Calu3 (cell line): ENCODE measurements around the gene CXCL6. TPM values are rescaled to one million over a fixed set of nuclear protein-coding genes. Genes with fewer than 3 reads are reported as not detected.
A peak's percentile ranks its signal among the peaks of the same experiment; 100 is the strongest.

Source experiments
- BruUV-seq: library from RNA; stranded (reverse); fragments of 400-500 nt; replicated peaks from 2 replicates; lab custom pipeline; 2021; lab: Mats Ljungman, UMichigan
- CTCF ChIA-PET: fragments of 300-600 bp; sonication (Branson Sonifier 250); formaldehyde crosslinking; loops from one replicate; lab custom pipeline; 2022; ENCODE audit warnings: antibody characterized with exemption; lab: Charles Lee
- DNase-seq: peaks from one replicate; pipeline ENCODE4 v3.0.0; 2022
- H3K27ac Mint-ChIP-seq: one replicate; pipeline ENCODE4 v1.8.0; 2022; ENCODE audit warnings: mixed read lengths; ENCODE audit not compliant: unreplicated experiment
- H3K27me3 Mint-ChIP-seq: one replicate; pipeline ENCODE4 v1.8.0; 2022; ENCODE audit warnings: mixed read lengths; ENCODE audit not compliant: unreplicated experiment
- H3K36me3 Mint-ChIP-seq: one replicate; pipeline ENCODE4 v1.8.0; 2022; ENCODE audit warnings: mild to moderate bottlenecking, moderate library complexity, mixed read lengths; ENCODE audit not compliant: insufficient read depth, unreplicated experiment
- H3K4me1 Mint-ChIP-seq: one replicate; pipeline ENCODE4 v1.8.0; 2022; ENCODE audit warnings: mild to moderate bottlenecking, low read depth, mixed read lengths; ENCODE audit not compliant: unreplicated experiment
- H3K4me3 Mint-ChIP-seq: one replicate; pipeline ENCODE4 v1.8.0; 2022; ENCODE audit warnings: mild to moderate bottlenecking, low read depth, moderate library complexity, mixed read lengths; ENCODE audit not compliant: unreplicated experiment
- H3K9me3 Mint-ChIP-seq: one replicate; pipeline ENCODE4 v1.8.0; 2022; ENCODE audit warnings: low read depth, mixed read lengths; ENCODE audit not compliant: unreplicated experiment
- CTCF ChIP-seq: fragments of 200-600 bp; IDR thresholded peaks from one replicate; pipeline ENCODE4 v1.8.0; 2022; ENCODE audit warnings: antibody characterized with exemption; ENCODE audit not compliant: unreplicated experiment
- intact Hi-C: fragments of 100-400 bp; cut with micrococcal nuclease; formaldehyde crosslinking; loops from one replicate; pipeline ENCODE4 v1.10.0; 2022; ENCODE audit not compliant: unreplicated experiment
- total RNA-seq: library from RNA; stranded (reverse); gene quantifications from 2 replicates; pipeline ENCODE4 v1.2.3, GENCODE V29; 2022

Gene CXCL6
- total RNA-seq, 1 experiment from 2014 or later, result 91.0 TPM

GRCh38 chr4:73871511-73872310 is 35.2 kb downstream of the CXCL6 start:
- no peak for DNase-seq
- Mint-ChIP-seq H3K9me3 (no peaks in the 10 kb centered on the region), H3K36me3 (peaks cover 57% of the 10 kb centered on the region), H3K27me3 (no peaks in the 10 kb centered on the region), H3K27ac (peak overlapping the region; percentile 85), H3K4me3 (peak overlapping the region; percentile 88), H3K4me1 (peaks cover 18% of the 10 kb centered on the region)
- BruUV-seq, result no TSS peak
- CTCF ChIA-PET, result no interaction called here
- intact Hi-C loops, result loop anchor here (2.0 to 10.0 kb wide), 3 partner anchors 51 to 166 kb away; partner anchors contain the start of genes CXCL3 and CXCL5
- TF ChIP-seq CTCF, result no peak

- H3K27me3 Mint-ChIP-seq, result no peaks in the 10 kb centered on the region
- TF ChIP-seq CTCF, result no peak
- CTCF ChIA-PET, result no interaction called here
- peak overlapping the region; percentile 88 for H3K4me3 Mint-ChIP-seq
- H3K9me3 Mint-ChIP-seq, result no peaks in the 10 kb centered on the region
- H3K27ac Mint-ChIP-seq, result peak overlapping the region; percentile 85
- no peak for DNase-seq
- peaks cover 18% of the 10 kb centered on the region for H3K4me1 Mint-ChIP-seq
- peaks cover 57% of the 10 kb centered on the region for H3K36me3 Mint-ChIP-seq
- no TSS peak for BruUV-seq
- intact Hi-C loops, result loop anchor here (2.0 to 10.0 kb wide), 3 partner anchors 50 to 165 kb away; partner anchors contain the start of genes CXCL3 and CXCL5
These were observed 36.0 kb downstream of the CXCL6 start for GRCh38 chr4:73872316-73873108.

- no peaks in the 10 kb centered on the region for H3K27me3 Mint-ChIP-seq
- DNase-seq, result no peak
- peaks cover 41% of the 10 kb centered on the region for H3K36me3 Mint-ChIP-seq
- TF ChIP-seq CTCF, result no peak
- H3K4me3 Mint-ChIP-seq, result no peak overlapping the region
- H3K27ac Mint-ChIP-seq, result no peak overlapping the region
- CTCF ChIA-PET, result interaction anchor here (0.7 kb wide), 1 partner anchor 124 kb away, joined by 3 read pairs; no protein-coding TSS in a partner anchor
- no peaks in the 10 kb centered on the region for H3K9me3 Mint-ChIP-seq
- BruUV-seq, result no TSS peak
- H3K4me1 Mint-ChIP-seq, result peaks cover 10% of the 10 kb centered on the region
- intact Hi-C loops, result loop anchor here (5.0 to 10.0 kb wide), 2 partner anchors 120 to 163 kb away; partner anchors contain the start of genes CXCL3 and CXCL5
These were observed 37.9 kb downstream of the CXCL6 start for GRCh38 chr4:73874386-73874785.

- intact Hi-C loops, result loop anchor here (10.0 kb wide), 1 partner anchor 119 kb away; the partner anchor contains the start of gene CXCL5
- Mint-ChIP-seq H3K27me3 (no peaks in the 10 kb centered on the region), H3K9me3 (no peaks in the 10 kb centered on the region), H3K4me1 (peaks cover 10% of the 10 kb centered on the region), H3K36me3 (peaks cover 31% of the 10 kb centered on the region), H3K4me3 (no peak overlapping the region), H3K27ac (no peak overlapping the region)
- TF ChIP-seq CTCF, result no peak
- no peak for DNase-seq
- BruUV-seq, result no TSS peak
- CTCF ChIA-PET, result no interaction called here
These were observed 38.9 kb downstream of the CXCL6 start for GRCh38 chr4:73875401-73875800.
